ENCODE measurements around the gene GTF3C4. TPM values are rescaled to one million over a fixed set of nuclear protein-coding genes. Genes with fewer than 3 reads are reported as not detected.

GTF3C4 gene
- total and polyA plus RNA-seq, 2 experiments from 2014 or later = 6.1 to 19.2 TPM

DNA sequence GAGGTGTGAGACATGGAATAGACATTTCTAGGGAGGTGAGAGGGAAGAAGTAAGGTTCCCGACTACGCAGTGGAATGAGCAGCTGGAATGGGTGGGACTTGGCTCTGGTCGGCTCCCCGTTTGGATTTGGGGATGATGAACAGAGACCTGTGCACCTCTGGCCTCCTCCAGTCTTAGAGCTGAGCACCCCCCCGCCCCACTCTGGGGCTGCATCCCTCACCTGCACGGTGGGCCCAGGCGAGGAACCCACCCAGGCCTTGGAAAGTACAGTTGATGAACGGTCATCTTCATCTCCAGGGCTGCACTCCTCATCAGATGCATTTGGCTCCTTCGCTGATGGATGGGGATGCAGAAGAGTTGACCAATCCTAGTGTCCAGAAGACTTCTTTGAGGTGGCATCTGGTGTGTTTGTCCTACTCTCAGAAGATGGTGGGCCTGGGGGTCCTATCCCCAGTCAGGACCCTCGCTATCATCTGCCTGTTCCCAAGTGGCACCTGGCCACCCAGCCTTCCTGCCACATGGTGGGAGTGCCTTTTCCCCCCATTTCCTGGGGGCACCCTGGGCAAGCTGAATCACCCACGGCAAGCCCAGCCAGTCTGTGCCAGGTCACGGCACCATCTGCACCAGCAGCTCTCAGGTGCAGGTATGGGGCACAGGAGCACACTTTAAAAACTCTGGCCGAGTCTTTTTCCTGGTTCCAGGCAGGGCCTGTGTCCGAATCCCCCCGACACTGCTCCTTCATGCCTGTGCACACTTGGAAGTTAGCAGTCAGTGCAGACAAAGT is 70.5 kb downstream of the GTF3C4 start:
- H2AFZ ChIP-seq = no peak overlapping the region
- no peak overlapping the region for H3K4me2 ChIP-seq
- no peaks in the 10 kb centered on the region for H4K20me1 ChIP-seq (ENCODE audit: insufficient read depth, poor library complexity, severe bottlenecking)
- peaks cover 34% of the 10 kb centered on the region for H3K27me3 ChIP-seq
- no peak for DNase-seq (ENCODE audit: low spot score)
- TF ChIP-seq, protein P1, sequence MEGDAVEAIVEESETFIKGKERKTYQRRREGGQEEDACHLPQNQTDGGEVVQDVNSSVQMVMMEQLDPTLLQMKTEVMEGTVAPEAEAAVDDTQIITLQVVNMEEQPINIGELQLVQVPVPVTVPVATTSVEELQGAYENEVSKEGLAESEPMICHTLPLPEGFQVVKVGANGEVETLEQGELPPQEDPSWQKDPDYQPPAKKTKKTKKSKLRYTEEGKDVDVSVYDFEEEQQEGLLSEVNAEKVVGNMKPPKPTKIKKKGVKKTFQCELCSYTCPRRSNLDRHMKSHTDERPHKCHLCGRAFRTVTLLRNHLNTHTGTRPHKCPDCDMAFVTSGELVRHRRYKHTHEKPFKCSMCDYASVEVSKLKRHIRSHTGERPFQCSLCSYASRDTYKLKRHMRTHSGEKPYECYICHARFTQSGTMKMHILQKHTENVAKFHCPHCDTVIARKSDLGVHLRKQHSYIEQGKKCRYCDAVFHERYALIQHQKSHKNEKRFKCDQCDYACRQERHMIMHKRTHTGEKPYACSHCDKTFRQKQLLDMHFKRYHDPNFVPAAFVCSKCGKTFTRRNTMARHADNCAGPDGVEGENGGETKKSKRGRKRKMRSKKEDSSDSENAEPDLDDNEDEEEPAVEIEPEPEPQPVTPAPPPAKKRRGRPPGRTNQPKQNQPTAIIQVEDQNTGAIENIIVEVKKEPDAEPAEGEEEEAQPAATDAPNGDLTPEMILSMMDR (IDR thresholded peaks at IDR 0.05; ENCODE audit: poor library complexity) = no peak
- TF ChIP-seq EZH2phosphoT487 (IDR thresholded peaks at IDR 0.05; ENCODE audit: low read depth, severe bottlenecking, unreplicated experiment) (no peak), EZH2 (IDR thresholded peaks at IDR 0.05; ENCODE audit: borderline replicate concordance) (no peak)
- peaks cover 19% of the 10 kb centered on the region for H3K4me1 ChIP-seq (ENCODE audit: insufficient read depth)
- WGBS (ENCODE audit: low lambda C conversion rate, missing lambda C conversion rate) = 94% methylated on average over 15 of the region's 15 CpGs
- H3K4me3 ChIP-seq = no peak overlapping the region
- no peak overlapping the region for H3K27ac ChIP-seq
- no peaks in the 10 kb centered on the region for H3K36me3 ChIP-seq (replicated peaks; ENCODE audit: insufficient read depth, low read depth)
- no peaks in the 10 kb centered on the region for H3K9me3 ChIP-seq (ENCODE audit: low read depth)
- H3K79me2 ChIP-seq = no peaks in the 10 kb centered on the region
- H3K9me2 ChIP-seq (replicated peaks; ENCODE audit: insufficient read depth) = no peaks in the 10 kb centered on the region

DNA sequence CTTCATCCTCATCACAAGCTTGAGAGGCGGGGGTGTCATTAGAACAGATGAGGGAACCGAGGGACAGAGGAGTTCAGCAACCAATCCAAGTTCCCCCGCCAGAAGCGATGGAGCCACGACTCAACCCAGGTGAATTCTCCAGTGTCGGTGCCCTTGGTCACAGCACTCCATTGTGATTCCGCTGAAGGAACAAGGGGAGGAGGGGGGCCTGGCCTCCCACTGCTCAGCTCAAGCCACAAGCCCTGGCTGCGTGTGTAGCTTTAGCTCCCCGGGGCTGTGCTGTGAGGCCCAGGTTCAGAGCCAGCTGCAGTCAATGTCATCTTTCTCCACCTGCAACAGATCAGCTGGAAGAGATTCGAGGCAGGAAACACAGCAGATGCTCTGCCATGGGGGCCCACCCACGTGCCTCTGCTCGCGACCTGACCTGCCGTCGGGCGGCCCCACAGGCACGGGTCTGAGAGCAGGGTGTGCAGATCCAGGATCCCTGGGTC is 72.6 kb downstream of the GTF3C4 start:
- H3K9me2 ChIP-seq (replicated peaks; ENCODE audit: insufficient read depth) = no peaks in the 10 kb centered on the region
- no peak for DNase-seq (ENCODE audit: low spot score)
- H4K20me1 ChIP-seq (ENCODE audit: insufficient read depth, poor library complexity, severe bottlenecking) = no peaks in the 10 kb centered on the region
- 55% methylated on average over 17 of the region's 17 CpGs for WGBS (ENCODE audit: low lambda C conversion rate, missing lambda C conversion rate)
- no peaks in the 10 kb centered on the region for H3K36me3 ChIP-seq (replicated peaks; ENCODE audit: insufficient read depth, low read depth)
- H3K27ac ChIP-seq = no peak overlapping the region
- H3K9me3 ChIP-seq (ENCODE audit: low read depth) = no peaks in the 10 kb centered on the region
- no peak overlapping the region for H3K4me2 ChIP-seq
- no peak overlapping the region for H3K4me3 ChIP-seq
- peaks cover 19% of the 10 kb centered on the region for H3K4me1 ChIP-seq (ENCODE audit: insufficient read depth)
- peaks cover 45% of the 10 kb centered on the region for H3K27me3 ChIP-seq
- no peak for TF ChIP-seq EZH2phosphoT487 (IDR thresholded peaks at IDR 0.05; ENCODE audit: low read depth, severe bottlenecking, unreplicated experiment)
- no peak for TF ChIP-seq EZH2 (IDR thresholded peaks at IDR 0.05; ENCODE audit: borderline replicate concordance)
- TF ChIP-seq, protein P1 (IDR thresholded peaks at IDR 0.05; ENCODE audit: poor library complexity) = no peak
- no peak overlapping the region for H2AFZ ChIP-seq
- H3K79me2 ChIP-seq = no peaks in the 10 kb centered on the region

DNA sequence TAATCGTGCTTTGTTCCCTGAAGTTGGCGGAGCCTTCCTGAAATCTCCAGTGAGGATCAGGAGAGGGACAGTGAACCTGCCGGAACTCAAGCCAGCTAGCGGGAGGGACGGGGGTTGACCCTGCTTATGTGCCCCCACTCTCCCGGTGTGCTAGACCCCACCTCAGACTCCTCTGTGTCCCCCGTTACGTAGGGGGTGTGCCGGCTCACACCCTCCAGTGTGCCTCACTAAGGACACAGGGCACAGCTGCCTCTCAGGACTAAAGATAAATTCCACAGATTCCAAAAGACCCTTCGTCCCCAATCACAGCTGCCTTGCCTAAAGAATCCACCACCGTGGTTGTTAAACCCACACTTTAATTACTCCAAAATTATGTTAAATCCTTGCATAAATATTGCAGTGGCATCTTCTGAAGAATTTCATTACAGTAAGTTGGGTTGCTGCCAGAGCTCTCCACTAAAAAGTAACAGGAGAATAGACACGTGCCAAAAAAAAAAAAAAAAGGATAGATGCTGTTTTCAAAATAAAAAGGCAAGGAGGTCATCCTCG is 73.7 kb downstream of the GTF3C4 start:
- Histone ChIP-seq H3K9me3 (ENCODE audit: low read depth) (no peaks in the 10 kb centered on the region), H3K9me2 (replicated peaks; ENCODE audit: insufficient read depth) (no peaks in the 10 kb centered on the region), H3K27me3 (peaks cover 45% of the 10 kb centered on the region), H3K36me3 (replicated peaks; ENCODE audit: insufficient read depth, low read depth) (no peaks in the 10 kb centered on the region), H3K4me3 (no peak overlapping the region), H3K79me2 (no peaks in the 10 kb centered on the region), H2AFZ (no peak overlapping the region), H3K4me2 (peak overlapping the region; percentile 75), H4K20me1 (ENCODE audit: insufficient read depth, poor library complexity, severe bottlenecking) (no peaks in the 10 kb centered on the region), H3K4me1 (ENCODE audit: insufficient read depth) (peaks cover 19% of the 10 kb centered on the region), H3K27ac (no peak overlapping the region)
- TF ChIP-seq EZH2phosphoT487 (IDR thresholded peaks at IDR 0.05; ENCODE audit: low read depth, severe bottlenecking, unreplicated experiment) (no peak), EZH2 (IDR thresholded peaks at IDR 0.05; ENCODE audit: borderline replicate concordance) (no peak)
- TF ChIP-seq, protein P1 (IDR thresholded peaks at IDR 0.05; ENCODE audit: poor library complexity) = no peak
- no peak for DNase-seq (ENCODE audit: low spot score)
- WGBS (ENCODE audit: low lambda C conversion rate, missing lambda C conversion rate) = 51% methylated on average over 13 of the region's 13 CpGs

Other genes with a start within 250 kb of the GTF3C4 start
- not detected in 2 replicates for gene BARHL1, start 87.9 kb upstream of the GTF3C4 start, total RNA-seq
- gene BARHL1, start 87.9 kb upstream of the GTF3C4 start, polyA plus RNA-seq = not detected in 2 replicates
- gene DDX31, start 481 bp upstream of the GTF3C4 start, total RNA-seq = 10.5 and 13.1 TPM in 2 replicates
- 7.3 and 10.5 TPM in 2 replicates for gene DDX31, start 481 bp upstream of the GTF3C4 start, polyA plus RNA-seq
- 0.40 and 1.8 TPM in 2 replicates for gene AK8, start 207.8 kb downstream of the GTF3C4 start, total RNA-seq
- gene AK8, start 207.8 kb downstream of the GTF3C4 start, polyA plus RNA-seq = 2.6 and 4.5 TPM in 2 replicates
- gene SPACA9, start 208.4 kb downstream of the GTF3C4 start, total RNA-seq = 0.44 and 1.9 TPM in 2 replicates
- gene SPACA9, start 208.4 kb downstream of the GTF3C4 start, polyA plus RNA-seq = 3.3 and 5.6 TPM in 2 replicates

Measured in hepatocyte (in vitro differentiated cells).